ENCODE data around the gene SBSN. TPM values are rescaled to one million over a fixed set of nuclear protein-coding genes. Genes with fewer than 3 reads are reported as not detected.

SBSN gene
- total RNA-seq, 1 donor from 2014 or later: 0.29 TPM

- no peaks in the 10 kb centered on the region for H3K4me1 Mint-ChIP-seq (ENCODE audit: low read depth, unreplicated experiment)
- no peak overlapping the region for H3K27ac Mint-ChIP-seq (ENCODE audit: unreplicated experiment)
- peaks cover 3% of the 10 kb centered on the region for H3K27me3 Mint-ChIP-seq (ENCODE audit: unreplicated experiment)
- H3K9me3 Mint-ChIP-seq (ENCODE audit: unreplicated experiment): no peaks in the 10 kb centered on the region
- H3K36me3 Mint-ChIP-seq (ENCODE audit: unreplicated experiment): no peaks in the 10 kb centered on the region
- H3K4me3 Mint-ChIP-seq (ENCODE audit: unreplicated experiment): no peak overlapping the region
- TF ChIP-seq, protein P1, sequence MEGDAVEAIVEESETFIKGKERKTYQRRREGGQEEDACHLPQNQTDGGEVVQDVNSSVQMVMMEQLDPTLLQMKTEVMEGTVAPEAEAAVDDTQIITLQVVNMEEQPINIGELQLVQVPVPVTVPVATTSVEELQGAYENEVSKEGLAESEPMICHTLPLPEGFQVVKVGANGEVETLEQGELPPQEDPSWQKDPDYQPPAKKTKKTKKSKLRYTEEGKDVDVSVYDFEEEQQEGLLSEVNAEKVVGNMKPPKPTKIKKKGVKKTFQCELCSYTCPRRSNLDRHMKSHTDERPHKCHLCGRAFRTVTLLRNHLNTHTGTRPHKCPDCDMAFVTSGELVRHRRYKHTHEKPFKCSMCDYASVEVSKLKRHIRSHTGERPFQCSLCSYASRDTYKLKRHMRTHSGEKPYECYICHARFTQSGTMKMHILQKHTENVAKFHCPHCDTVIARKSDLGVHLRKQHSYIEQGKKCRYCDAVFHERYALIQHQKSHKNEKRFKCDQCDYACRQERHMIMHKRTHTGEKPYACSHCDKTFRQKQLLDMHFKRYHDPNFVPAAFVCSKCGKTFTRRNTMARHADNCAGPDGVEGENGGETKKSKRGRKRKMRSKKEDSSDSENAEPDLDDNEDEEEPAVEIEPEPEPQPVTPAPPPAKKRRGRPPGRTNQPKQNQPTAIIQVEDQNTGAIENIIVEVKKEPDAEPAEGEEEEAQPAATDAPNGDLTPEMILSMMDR (IDR thresholded peaks at IDR 0.05; ENCODE audit: partially characterized antibody, unreplicated experiment): no peak
- no peak for DNase-seq
Measured at GRCh38 chr19:35540356-35540927, 12.3 kb upstream of the SBSN start.

GRCh38 chr19:35539850-35540249, 11.7 kb upstream of the SBSN start:
- no peak overlapping the region for H3K4me3 Mint-ChIP-seq (ENCODE audit: unreplicated experiment)
- H3K4me1 Mint-ChIP-seq (ENCODE audit: low read depth, unreplicated experiment): no peaks in the 10 kb centered on the region
- no peak for DNase-seq
- no peaks in the 10 kb centered on the region for H3K9me3 Mint-ChIP-seq (ENCODE audit: unreplicated experiment)
- H3K36me3 Mint-ChIP-seq (ENCODE audit: unreplicated experiment): no peaks in the 10 kb centered on the region
- TF ChIP-seq, protein P1 (IDR thresholded peaks at IDR 0.05; ENCODE audit: partially characterized antibody, unreplicated experiment): no peak
- no peak overlapping the region for H3K27ac Mint-ChIP-seq (ENCODE audit: unreplicated experiment)
- peaks cover 3% of the 10 kb centered on the region for H3K27me3 Mint-ChIP-seq (ENCODE audit: unreplicated experiment)

DNA sequence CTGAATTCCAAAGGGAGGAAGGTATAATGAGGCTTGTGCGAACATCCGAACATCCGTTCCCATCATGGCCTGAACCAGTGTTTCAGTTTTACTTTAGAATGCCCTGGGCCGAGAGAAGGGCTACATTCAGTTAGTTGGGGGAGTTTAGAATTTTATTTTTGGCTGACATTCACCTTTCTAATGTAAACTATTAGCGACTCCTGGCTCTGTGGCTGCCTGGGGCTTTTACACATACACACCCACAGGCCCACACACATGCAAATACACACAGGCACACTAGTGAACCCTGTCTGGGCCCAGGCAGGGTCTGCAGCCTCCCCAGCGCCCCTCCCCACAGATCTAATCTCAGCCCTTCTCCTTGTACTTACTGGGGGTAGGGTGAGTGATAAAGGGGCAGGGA, 11.2 kb upstream of the SBSN start:
- Mint-ChIP-seq H3K4me3 (ENCODE audit: unreplicated experiment) (no peak overlapping the region), H3K4me1 (ENCODE audit: low read depth, unreplicated experiment) (no peaks in the 10 kb centered on the region), H3K9me3 (ENCODE audit: unreplicated experiment) (no peaks in the 10 kb centered on the region), H3K27me3 (ENCODE audit: unreplicated experiment) (peaks cover 3% of the 10 kb centered on the region), H3K36me3 (ENCODE audit: unreplicated experiment) (no peaks in the 10 kb centered on the region), H3K27ac (ENCODE audit: unreplicated experiment) (no peak overlapping the region)
- TF ChIP-seq, protein P1 (IDR thresholded peaks at IDR 0.05; ENCODE audit: partially characterized antibody, unreplicated experiment): no peak
- no peak for DNase-seq

GRCh38 chr19:35534803-35535480, 6.8 kb upstream of the SBSN start:
- H3K27me3 Mint-ChIP-seq (ENCODE audit: unreplicated experiment): peaks cover 13% of the 10 kb centered on the region
- TF ChIP-seq, protein P1 (IDR thresholded peaks at IDR 0.05; ENCODE audit: partially characterized antibody, unreplicated experiment): no peak
- no peak for DNase-seq
- no peak overlapping the region for H3K27ac Mint-ChIP-seq (ENCODE audit: unreplicated experiment)
- H3K4me3 Mint-ChIP-seq (ENCODE audit: unreplicated experiment): no peak overlapping the region
- no peaks in the 10 kb centered on the region for H3K4me1 Mint-ChIP-seq (ENCODE audit: low read depth, unreplicated experiment)
- peaks cover 5% of the 10 kb centered on the region for H3K9me3 Mint-ChIP-seq (ENCODE audit: unreplicated experiment)
- H3K36me3 Mint-ChIP-seq (ENCODE audit: unreplicated experiment): peaks cover 3% of the 10 kb centered on the region

DNA sequence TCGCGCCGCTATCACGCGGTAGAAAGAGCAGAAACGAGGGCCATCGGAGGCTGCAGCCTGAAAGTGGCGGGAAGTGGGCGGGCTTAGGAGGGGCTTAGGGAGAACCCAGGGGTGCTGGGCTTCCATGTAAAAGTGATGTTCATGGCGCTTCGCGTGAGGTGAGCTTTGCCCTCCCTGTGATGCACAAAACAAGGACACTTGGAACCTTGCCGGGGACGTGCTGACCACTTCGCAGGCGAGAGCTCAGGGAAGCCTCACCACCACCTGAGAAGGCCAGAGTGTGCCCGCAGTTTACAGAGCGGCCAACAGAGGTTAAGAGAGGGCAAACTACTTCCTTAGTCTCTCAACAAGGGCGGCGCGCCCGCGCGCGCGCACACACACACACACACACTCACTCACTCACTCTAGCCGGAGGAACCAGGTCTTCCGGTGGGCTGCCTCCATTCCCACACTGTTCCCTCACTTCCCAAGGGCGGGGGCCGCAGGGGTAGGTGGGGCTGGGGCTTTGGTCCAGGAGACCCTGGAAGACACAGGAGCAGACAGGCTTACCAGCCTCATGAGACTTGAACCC, 5.8 kb upstream of the SBSN start:
- Mint-ChIP-seq H3K27ac (ENCODE audit: unreplicated experiment) (no peak overlapping the region), H3K9me3 (ENCODE audit: unreplicated experiment) (peaks cover 5% of the 10 kb centered on the region), H3K4me1 (ENCODE audit: low read depth, unreplicated experiment) (no peaks in the 10 kb centered on the region), H3K36me3 (ENCODE audit: unreplicated experiment) (peaks cover 4% of the 10 kb centered on the region), H3K4me3 (ENCODE audit: unreplicated experiment) (no peak overlapping the region), H3K27me3 (ENCODE audit: unreplicated experiment) (peaks cover 13% of the 10 kb centered on the region)
- TF ChIP-seq, protein P1 (IDR thresholded peaks at IDR 0.05; ENCODE audit: partially characterized antibody, unreplicated experiment): no peak
- no peak for DNase-seq
